ENCODE measurements around the gene BCAT1. TPM values are rescaled to one million over a fixed set of nuclear protein-coding genes. Genes with fewer than 3 reads are reported as not detected.

Gene BCAT1
- total and polyA plus RNA-seq, 2 donors from 2014 or later: 1.3 to 15.5 TPM

DNA sequence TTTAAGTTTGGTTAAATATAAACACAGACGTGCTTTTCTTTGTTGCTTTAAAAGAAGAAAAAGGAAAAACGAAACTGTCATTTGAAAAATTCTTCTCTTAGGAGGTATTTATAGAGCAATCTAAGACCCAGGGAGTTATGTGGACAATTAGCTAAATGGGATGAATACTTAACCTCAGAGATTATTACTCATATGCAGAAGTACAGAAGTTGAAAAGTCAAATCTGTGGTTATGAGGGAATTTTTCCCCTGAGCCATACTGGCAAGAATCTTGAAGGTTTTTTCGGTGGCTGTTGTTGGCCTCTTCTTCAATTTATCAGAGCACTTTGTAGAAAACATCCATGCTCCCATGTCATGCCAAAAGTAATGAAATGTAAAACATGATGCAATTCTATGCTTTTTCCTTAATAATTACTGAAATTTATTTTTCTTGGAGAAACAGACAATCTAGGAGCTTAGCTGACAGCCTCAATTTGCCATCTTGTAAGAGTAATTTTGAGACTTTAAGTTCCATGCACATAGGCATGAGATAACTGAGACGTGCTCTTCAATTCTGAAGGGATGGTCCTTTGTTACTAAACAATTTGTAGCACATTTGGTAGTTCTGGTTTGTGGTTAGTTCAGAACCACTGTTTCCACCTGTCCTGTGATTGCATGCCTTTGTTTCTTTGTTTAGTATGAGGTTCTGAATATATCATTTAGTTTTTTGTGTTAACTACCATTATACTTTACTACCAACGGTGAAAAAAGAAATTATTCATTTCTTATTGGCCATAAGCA, 126.6 kb downstream of the BCAT1 start:
- intact Hi-C loops (cut with DNase I): no loop called here
- Histone ChIP-seq H3K27me3 (ENCODE audit: control insufficient read depth, insufficient read depth, low read length) (no peaks in the 10 kb centered on the region), H3K4me3 (ENCODE audit: low read length in 3 of 3) (no peak overlapping the region), H3K36me3 (ENCODE audit: control insufficient read depth in 2 of 3, insufficient read depth in 3 of 3, low read length in 3 of 3) (no peaks in the 10 kb centered on the region), H3K27ac (ENCODE audit: low read depth in 2 of 2, low read length in 2 of 2) (no peak overlapping the region), H3K9me3 (ENCODE audit: control insufficient read depth in 2 of 3, insufficient read depth in 1 of 3, low read length in 3 of 3) (no peaks in the 10 kb centered on the region), H3K4me1 (ENCODE audit: control insufficient read depth in 2 of 3, insufficient read depth in 2 of 3, low read depth in 1 of 3, low read length in 3 of 3) (no peaks in the 10 kb centered on the region), H3K9ac (ENCODE audit: low read length in 3 of 3) (no peak overlapping the region)
- TF ChIP-seq, protein P1, sequence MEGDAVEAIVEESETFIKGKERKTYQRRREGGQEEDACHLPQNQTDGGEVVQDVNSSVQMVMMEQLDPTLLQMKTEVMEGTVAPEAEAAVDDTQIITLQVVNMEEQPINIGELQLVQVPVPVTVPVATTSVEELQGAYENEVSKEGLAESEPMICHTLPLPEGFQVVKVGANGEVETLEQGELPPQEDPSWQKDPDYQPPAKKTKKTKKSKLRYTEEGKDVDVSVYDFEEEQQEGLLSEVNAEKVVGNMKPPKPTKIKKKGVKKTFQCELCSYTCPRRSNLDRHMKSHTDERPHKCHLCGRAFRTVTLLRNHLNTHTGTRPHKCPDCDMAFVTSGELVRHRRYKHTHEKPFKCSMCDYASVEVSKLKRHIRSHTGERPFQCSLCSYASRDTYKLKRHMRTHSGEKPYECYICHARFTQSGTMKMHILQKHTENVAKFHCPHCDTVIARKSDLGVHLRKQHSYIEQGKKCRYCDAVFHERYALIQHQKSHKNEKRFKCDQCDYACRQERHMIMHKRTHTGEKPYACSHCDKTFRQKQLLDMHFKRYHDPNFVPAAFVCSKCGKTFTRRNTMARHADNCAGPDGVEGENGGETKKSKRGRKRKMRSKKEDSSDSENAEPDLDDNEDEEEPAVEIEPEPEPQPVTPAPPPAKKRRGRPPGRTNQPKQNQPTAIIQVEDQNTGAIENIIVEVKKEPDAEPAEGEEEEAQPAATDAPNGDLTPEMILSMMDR (IDR thresholded peaks at IDR 0.05; ENCODE audit: borderline replicate concordance, extremely low read depth, insufficient read depth): no peak
- FAIRE-seq (no peak), DNase-seq (no peak)

GRCh38 chr12:24821691-24822090, 127.2 kb downstream of the BCAT1 start:
- Histone ChIP-seq H3K36me3 (ENCODE audit: control insufficient read depth in 2 of 3, insufficient read depth in 3 of 3, low read length in 3 of 3) (no peaks in the 10 kb centered on the region), H3K27ac (ENCODE audit: low read depth in 2 of 2, low read length in 2 of 2) (no peak overlapping the region), H3K9me3 (ENCODE audit: control insufficient read depth in 2 of 3, insufficient read depth in 1 of 3, low read length in 3 of 3) (no peaks in the 10 kb centered on the region), H3K4me1 (ENCODE audit: control insufficient read depth in 2 of 3, insufficient read depth in 2 of 3, low read depth in 1 of 3, low read length in 3 of 3) (no peaks in the 10 kb centered on the region), H3K4me3 (ENCODE audit: low read length in 3 of 3) (no peak overlapping the region), H3K9ac (ENCODE audit: low read length in 3 of 3) (no peak overlapping the region), H3K27me3 (ENCODE audit: control insufficient read depth, insufficient read depth, low read length) (no peaks in the 10 kb centered on the region)
- intact Hi-C loops (cut with DNase I): no loop called here
- FAIRE-seq (no peak), DNase-seq (no peak)
- TF ChIP-seq, protein P1 (IDR thresholded peaks at IDR 0.05; ENCODE audit: borderline replicate concordance, extremely low read depth, insufficient read depth): no peak

DNA sequence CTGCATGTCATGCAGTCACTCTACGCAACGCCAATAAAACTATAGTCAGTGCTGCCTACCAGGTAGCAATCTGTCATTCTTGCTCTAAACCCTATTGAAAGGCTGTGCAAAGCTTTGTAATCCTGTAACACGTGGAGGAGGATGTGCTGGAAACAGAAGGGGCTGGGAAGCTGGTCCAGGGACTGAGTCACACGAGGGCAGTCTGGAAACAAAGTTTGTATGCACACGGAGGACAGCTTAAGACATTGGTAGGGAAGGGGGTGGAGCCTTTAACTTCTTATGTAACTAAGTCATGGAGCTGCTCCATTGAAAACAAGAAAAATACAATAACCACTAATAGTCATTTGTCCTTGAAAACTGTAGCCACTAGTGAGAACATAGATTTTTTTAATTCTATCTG, 128.0 kb downstream of the BCAT1 start:
- intact Hi-C loops (cut with DNase I): no loop called here
- TF ChIP-seq, protein P1 (IDR thresholded peaks at IDR 0.05; ENCODE audit: borderline replicate concordance, extremely low read depth, insufficient read depth): no peak
- H3K27me3 ChIP-seq (ENCODE audit: control insufficient read depth, insufficient read depth, low read length): no peaks in the 10 kb centered on the region
- H3K9ac ChIP-seq (ENCODE audit: low read length in 3 of 3): no peak overlapping the region
- FAIRE-seq (no peak), DNase-seq (no peak)
- H3K4me1 ChIP-seq (ENCODE audit: control insufficient read depth in 2 of 3, insufficient read depth in 2 of 3, low read depth in 1 of 3, low read length in 3 of 3): no peaks in the 10 kb centered on the region
- H3K27ac ChIP-seq (ENCODE audit: low read depth in 2 of 2, low read length in 2 of 2): no peak overlapping the region
- H3K4me3 ChIP-seq (ENCODE audit: low read length in 3 of 3): no peak overlapping the region
- no peaks in the 10 kb centered on the region for H3K36me3 ChIP-seq (ENCODE audit: control insufficient read depth in 2 of 3, insufficient read depth in 3 of 3, low read length in 3 of 3)
- H3K9me3 ChIP-seq (ENCODE audit: control insufficient read depth in 2 of 3, insufficient read depth in 1 of 3, low read length in 3 of 3): no peaks in the 10 kb centered on the region

Measured in kidney (tissue), 14 donors.